HS-5 (cell line): ENCODE measurements around the gene DOCK2.

Experiments
- DNase-seq: peaks from one replicate; pipeline ENCODE4 v3.0.0-alpha.2; 2012; ENCODE audit warnings: low read depth

The DOCK2 gene

DNA sequence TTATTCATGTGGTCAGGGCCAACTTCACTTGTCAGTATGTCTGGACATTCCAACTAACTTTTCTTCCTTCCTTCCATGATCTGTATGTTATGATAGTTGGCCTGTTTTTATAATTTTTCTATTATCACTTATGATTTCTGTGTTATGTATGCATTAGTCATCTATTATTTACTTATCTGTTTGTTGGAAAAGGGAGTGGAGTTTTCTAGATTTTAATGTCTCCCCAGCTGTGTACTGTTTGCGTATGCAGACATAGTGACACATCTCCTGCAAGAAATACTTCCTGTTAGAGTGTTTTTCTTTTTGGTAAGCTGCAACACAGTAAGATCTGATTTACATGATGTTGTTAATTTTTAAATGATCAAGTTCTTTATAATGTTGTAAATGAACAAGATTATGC, 351.9 kb downstream of the DOCK2 start:
- DNase-seq, result no peak

DNA sequence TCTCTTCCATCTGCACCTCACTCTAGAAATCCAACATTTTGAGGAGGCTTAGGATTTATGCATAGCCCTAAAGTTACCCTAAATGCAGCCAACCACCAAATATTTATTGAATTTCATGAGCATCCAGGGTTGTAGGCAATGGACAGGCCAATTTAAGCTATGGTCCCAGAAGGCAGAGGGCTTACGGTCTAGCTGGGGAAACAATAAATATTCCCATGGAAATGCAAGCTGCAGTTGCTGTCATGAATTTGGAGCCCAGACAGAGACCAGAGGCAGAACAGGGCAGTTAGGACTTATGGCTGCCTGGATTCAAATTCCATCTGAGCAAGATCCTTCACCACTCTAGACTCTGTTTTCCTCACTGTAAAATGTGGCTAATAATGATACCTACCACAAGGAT, 352.3 kb downstream of the DOCK2 start:
- DNase-seq, result no peak

DNA sequence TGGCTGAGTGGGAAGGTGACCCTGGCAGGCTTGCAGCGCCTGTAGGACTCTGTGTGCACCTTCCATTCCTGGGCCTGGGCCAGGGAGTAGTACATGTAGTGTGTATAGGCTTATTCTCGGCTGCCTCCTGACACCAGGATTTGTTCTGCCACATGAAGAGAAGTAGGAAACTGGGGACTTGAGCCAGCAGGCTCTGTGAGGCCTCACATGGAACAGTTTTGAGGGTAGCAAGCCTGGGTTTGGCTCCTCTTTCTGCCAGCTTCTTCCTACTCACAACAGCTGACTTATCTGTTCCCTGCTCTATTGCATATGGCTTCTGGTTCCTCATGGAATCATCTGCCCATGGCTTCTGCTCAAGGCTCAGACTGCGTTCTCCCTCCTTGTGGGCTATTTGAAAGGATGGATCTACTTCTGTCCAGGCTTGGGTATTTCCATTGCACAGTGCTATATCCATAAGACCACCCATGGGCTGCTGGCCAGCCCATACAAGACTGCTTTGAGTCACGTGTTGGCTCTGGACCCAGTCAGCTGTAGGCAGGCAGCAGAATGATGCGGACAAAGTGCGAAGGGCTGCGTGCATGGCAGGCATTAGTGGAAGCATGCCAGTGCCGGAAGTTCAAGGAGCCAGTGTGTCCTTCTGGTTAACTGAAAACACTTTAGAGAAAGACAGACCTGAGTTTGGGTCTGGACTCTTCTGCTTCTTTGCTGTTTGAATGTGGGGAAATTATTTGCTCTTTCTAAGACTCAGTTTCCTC, 354.2 kb downstream of the DOCK2 start:
- no peak for DNase-seq

DNA sequence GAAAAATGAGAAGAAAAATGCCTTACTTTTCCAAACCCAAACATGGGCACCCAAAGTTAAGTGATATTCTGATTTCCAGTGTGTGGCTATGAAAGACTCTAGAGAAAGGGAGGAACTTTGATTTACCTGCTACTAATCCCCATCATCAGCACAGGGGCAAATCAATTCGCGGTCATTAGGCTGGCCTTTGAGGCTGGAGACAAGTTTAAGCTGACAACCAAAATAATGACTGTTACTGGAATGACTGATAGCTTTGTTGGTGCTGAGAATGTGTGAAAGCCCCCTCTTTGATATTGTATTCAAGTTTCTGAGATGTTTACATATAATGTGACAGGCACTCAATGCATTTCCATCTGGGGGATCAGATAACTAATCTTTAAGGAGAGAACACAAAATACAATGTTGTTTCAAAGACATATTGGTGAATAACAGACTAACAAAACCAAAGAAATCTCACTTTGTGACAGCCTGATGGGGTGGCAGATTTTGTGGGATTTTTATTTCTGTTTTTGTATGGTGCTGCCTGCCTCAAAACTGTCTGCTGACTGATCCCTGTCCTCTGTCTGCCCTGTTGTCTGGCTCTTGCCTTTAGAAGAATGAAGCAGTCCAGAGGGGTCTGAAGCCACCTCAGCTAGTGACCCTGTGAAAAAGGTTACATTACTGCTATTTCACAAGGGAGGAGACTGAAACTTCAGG, 355.9 kb downstream of the DOCK2 start:
- DNase-seq, result no peak

DNA sequence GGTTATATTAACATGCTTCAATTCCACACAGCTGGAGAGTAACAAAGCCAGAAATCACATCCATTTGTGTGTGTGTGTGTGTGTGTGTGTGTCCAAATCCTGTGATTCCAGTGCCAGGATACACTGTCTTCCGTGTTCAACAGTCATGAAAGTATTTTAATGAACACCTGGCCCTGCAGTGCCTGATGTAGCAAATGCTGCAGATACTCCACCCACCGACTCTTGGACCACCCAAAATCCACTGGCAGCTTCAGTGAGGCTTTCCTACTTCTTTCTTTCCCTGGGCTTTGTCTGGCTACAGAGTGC, 356.4 kb downstream of the DOCK2 start:
- DNase-seq, result no peak

DNA sequence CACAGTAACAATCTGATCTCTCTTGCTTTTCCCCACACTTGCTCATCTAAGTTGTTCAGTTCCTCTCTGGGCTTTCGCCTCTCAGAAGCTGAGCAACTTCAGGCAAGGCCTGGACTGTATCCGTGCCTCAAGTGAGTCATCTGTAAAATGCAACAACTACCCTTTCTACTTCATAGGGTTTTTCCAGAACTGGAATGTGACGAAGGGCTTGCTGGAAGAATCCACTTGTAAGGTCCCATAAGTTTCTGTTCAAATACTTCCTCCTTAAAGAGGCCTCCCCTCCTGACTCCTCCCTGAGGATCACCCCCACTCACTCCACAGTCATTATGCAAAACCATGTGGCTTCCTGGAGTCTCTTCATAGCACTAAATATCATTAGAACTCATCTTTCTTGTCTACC, 360.7 kb downstream of the DOCK2 start:
- DNase-seq, result no peak

- DNase-seq, result no peak
Observed at GRCh38 chr5:169999621-170000020, 362.5 kb downstream of the DOCK2 start.

- DNase-seq, result no peak
Observed at GRCh38 chr5:170000155-170000554, 363.1 kb downstream of the DOCK2 start.

DNA sequence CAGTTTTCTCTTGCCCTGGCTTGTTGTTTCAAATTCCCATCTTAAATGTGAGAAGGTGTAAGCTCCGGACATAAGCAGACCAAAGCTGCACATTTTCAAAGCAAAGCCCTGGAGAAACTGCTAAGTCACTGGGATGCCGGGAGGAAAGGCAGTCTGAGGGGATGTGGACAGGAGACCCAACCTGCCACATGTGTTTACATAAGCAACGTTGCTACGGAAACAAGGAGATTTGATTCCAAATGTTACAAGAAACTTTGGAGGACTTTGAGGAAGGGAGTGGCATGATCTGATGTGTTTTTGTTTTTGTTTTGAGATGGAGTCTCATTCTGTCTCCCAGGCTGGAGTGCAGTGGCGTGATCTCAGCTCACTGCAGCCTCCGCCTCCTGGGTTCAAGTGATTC, 368.9 kb downstream of the DOCK2 start:
- no peak for DNase-seq

DNA sequence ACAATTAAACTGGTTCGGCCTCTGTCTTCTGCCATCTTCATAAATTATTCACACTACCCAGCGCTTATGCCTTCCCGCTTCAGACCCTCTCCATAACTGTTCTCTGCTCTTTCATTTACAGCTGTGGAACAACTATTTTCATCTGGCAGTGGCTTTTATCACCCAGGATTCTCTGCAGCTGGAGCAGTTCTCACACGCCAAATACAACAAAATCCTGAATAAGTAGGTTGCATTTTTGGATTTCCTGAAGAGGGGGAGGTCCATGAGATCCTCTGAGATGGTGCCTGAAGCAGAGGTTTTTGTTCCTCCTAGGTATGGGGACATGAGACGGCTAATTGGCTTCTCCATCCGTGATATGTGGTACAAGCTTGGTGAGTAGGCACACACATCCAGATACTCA, 371.3 kb downstream of the DOCK2 start:
- no peak for DNase-seq

DNA sequence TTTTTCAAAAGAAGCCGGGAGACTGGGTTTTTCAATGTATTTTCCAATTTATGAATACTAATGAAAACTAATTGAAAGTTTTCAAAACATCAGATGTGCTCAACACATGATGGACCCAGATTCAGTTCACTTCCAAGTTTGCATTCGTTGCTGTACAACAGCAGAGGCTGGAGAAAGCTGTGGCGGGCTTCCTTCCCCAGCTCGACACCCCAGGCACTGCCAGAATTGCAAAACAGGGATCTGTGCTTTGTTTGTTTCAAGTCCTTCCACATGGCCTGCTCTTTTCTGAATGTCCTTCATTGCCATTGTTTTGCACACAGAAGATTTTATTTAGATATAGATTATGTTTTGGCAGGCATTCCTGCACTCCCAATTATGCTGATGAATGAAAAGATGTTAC, 373.5 kb downstream of the DOCK2 start:
- no peak for DNase-seq

GRCh38 chr5:170011751-170012150, 374.7 kb downstream of the DOCK2 start:
- DNase-seq, result no peak

GRCh38 chr5:170012622-170013021, 375.5 kb downstream of the DOCK2 start:
- DNase-seq, result no peak

GRCh38 chr5:170020423-170020822, 383.3 kb downstream of the DOCK2 start:
- no peak for DNase-seq

DNA sequence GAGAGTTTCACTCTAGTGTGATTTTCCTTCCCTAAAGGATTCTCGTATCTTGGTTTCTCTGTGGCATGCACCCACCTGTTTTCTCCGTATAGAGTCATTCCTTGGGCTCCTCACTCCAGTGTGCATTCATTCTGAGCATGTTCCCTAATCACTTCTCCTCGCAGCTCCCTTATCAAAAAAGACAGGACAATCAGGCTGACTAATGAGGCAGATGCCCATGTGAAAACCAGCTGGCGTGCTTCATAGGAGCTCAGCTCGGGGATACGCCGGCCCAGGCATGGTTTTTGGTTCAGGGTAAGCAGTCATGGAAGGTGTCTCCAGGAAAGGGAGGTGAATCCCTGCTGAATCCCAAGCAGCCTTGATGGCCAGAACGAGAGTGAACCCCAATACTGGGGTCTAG, 384.4 kb downstream of the DOCK2 start:
- DNase-seq, result no peak

- DNase-seq, result no peak
Observed at GRCh38 chr5:170025853-170026252, 388.8 kb downstream of the DOCK2 start.

- no peak for DNase-seq
Observed at GRCh38 chr5:170028124-170028523, 391.0 kb downstream of the DOCK2 start.

DNA sequence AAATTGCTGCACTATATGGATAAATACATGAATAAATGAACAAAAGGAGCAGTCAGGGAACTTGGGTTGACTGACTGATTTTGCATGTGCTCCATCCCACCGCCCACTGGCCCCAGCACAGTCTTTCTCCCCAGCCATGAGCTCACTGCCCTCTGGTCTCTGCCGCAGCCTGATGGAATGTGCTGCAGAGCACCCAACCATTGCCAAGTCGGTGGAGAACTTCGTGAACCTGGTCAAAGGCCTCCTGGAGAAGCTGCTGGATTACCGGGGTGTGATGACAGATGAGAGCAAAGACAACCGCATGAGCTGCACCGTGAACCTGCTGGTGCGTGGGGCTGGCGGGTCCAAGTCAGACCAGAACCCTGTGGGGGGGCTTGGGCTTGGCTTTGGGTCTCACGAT, 397.2 kb downstream of the DOCK2 start:
- no peak for DNase-seq

- no peak for DNase-seq
Observed at GRCh38 chr5:170038241-170038640, 401.2 kb downstream of the DOCK2 start.

DNA sequence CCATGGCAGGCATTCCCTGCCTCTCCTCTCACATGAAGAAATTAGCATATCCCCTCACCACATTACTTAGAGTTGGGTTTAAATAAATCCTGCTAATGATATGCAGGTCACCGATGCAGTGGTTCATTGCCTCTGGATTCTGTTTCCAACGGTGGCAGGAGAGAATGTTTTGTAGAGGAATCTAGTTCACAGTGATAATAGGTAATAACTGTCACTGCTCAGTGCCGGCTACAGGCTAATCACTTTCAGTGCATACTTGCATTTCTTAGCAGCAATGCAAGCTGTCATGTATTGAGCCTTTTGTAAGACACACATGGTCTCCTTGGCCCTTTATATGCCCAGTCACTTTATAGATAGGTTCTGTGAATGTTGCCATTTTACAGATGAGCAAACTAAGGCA, 402.8 kb downstream of the DOCK2 start:
- no peak for DNase-seq

GRCh38 chr5:170046241-170046640, 409.2 kb downstream of the DOCK2 start:
- no peak for DNase-seq

DNA sequence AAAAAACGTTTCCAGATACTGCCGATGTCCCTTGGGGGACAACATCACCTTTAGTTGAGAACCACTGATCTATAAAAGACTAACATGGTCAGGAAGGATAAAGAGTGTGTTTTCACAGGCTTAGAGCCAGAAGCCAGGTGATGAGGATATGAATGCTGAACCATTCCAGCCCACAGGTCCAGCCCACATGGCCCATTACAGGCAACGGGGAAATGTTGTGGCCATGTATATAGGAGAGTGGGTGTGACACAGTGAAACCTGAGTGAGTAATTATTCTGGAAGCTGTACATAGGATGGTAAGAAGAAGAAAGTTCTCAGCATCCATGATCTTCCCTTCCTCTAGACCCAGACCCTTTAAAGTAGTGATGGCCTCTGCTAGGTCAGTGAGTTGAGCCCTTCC, 412.6 kb downstream of the DOCK2 start:
- DNase-seq, result no peak

- DNase-seq, result no peak
Observed at GRCh38 chr5:170053896-170054295, 416.8 kb downstream of the DOCK2 start.

DNA sequence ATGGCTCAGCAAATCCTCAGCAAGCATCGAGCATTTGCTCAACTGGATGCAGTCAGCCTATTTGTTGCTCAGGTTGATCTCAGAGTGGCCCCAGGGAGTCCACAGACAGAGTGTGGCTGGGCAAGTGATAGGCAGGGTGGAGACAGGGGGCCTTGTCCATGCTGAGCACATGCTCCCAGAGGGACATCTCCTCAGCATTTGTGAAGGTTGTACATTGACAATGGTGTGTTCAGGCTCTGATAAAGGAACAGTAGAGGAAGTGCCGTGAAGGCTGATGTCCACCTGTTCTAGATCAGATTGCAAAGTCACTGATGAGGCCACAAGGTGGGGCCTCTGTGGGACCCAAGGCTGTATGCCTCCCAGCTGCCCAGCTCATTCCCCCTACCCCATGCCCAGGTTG, 418.5 kb downstream of the DOCK2 start:
- DNase-seq, result no peak
